GM23248 (cell line): ENCODE measurements around the gene NEK4. TPM values are rescaled to one million over a fixed set of nuclear protein-coding genes. Genes with fewer than 3 reads are reported as not detected.

Experiments
- DNase-seq: peaks from one replicate; pipeline ENCODE4 v3.0.0-alpha.2; 2015
- H2AFZ ChIP-seq: fragments of 200-600 bp; sonication (generic); 2 replicates; pipeline ENCODE4 v1.6.1; 2016; ENCODE audit warnings: antibody characterized with exemption
- H3F3A ChIP-seq: fragments of 200-600 bp; sonication (generic); 2 replicates; pipeline ENCODE4 v1.6.1; 2016; ENCODE audit warnings: mild to moderate bottlenecking, antibody characterized with exemption, mixed run types; ENCODE audit not compliant: insufficient read depth
- H3K27ac ChIP-seq: fragments of 200-600 bp; sonication (generic); 2 replicates; pipeline ENCODE4 v1.5.1; 2016; ENCODE audit warnings: mild to moderate bottlenecking
- H3K27me3 ChIP-seq: fragments of 200-600 bp; sonication (generic); replicated peaks from 2 replicates; pipeline ENCODE4 v1.6.1; 2016; ENCODE audit warnings: mild to moderate bottlenecking; ENCODE audit not compliant: insufficient read depth
- H3K36me3 ChIP-seq: fragments of 200-600 bp; sonication (generic); 2 replicates; pipeline ENCODE4 v1.6.1; 2016; ENCODE audit warnings: low read depth, mild to moderate bottlenecking
- H3K4me1 ChIP-seq: fragments of 200-600 bp; sonication (generic); 2 replicates; pipeline ENCODE4 v1.6.1; 2016; ENCODE audit warnings: mild to moderate bottlenecking; ENCODE audit not compliant: insufficient read depth
- H3K4me2 ChIP-seq: fragments of 200-600 bp; sonication (generic); one replicate; pipeline ENCODE4 v1.6.1; 2016; ENCODE audit warnings: mild to moderate bottlenecking; ENCODE audit not compliant: unreplicated experiment
- H3K4me3 ChIP-seq: fragments of 200-600 bp; sonication (generic); 2 replicates; pipeline ENCODE4 v1.5.1; 2016; ENCODE audit warnings: mild to moderate bottlenecking
- H3K79me2 ChIP-seq: fragments of 200-600 bp; sonication (generic); 2 replicates; pipeline ENCODE4 v1.6.1; 2016; ENCODE audit warnings: mild to moderate bottlenecking; ENCODE audit not compliant: insufficient read depth
- H3K9ac ChIP-seq: fragments of 200-600 bp; sonication (generic); 2 replicates; pipeline ENCODE4 v1.6.1; 2016; ENCODE audit warnings: mild to moderate bottlenecking
- H3K9me2 ChIP-seq: fragments of 200-600 bp; sonication (generic); 2 replicates; pipeline ENCODE4 v1.6.1; 2016; ENCODE audit warnings: mixed run types, mild to moderate bottlenecking, moderate library complexity; ENCODE audit not compliant: insufficient read depth
- H3K9me3 ChIP-seq: fragments of 200-600 bp; sonication (generic); one replicate; pipeline ENCODE4 v1.6.1; 2017; ENCODE audit warnings: low read depth
- H4K20me1 ChIP-seq: fragments of 200-600 bp; sonication (generic); 2 replicates; pipeline ENCODE4 v1.6.0; 2016; ENCODE audit not compliant: insufficient read depth
- EZH2 ChIP-seq: fragments of 200-600 bp; sonication (generic); IDR thresholded peaks from 2 replicates; pipeline ENCODE4 v1.6.1; 2018; ENCODE audit warnings: antibody characterized with exemption, mild to moderate bottlenecking; ENCODE audit not compliant: insufficient read depth, poor library complexity, severe bottlenecking
- EZH2phosphoT487 ChIP-seq: fragments of 200-600 bp; sonication (generic); IDR thresholded peaks from 2 replicates; pipeline ENCODE4 v1.6.1; 2018; ENCODE audit warnings: antibody characterized with exemption, moderate library complexity, mild to moderate bottlenecking, low read depth; ENCODE audit not compliant: insufficient read depth
- WGBS, 2 experiments: methylation state at CpG; one replicate each; pipeline ENCODE4 v1.1.6; 2015 to 2017; ENCODE audit warnings: low lambda C conversion rate in 2 of 2, low coverage in 1 of 2; ENCODE audit errors: missing lambda C conversion rate in 2 of 2; 5-methylcytosine and 5-hydroxymethylcytosine counted together
- in situ Hi-C: fragments of 300-500 bp; cut with MboI; formaldehyde crosslinking; loops from 2 replicates; pipeline ENCODE4 v1.15.0; 2020
- polyA plus RNA-seq: library from polyadenylated mRNA; unstranded; fragments of >200 nt; fragmentation: Nextera tagmentation; extraction: Ambion mirVana; gene quantifications from 2 replicates; pipeline ENCODE4 v1.2.1, GENCODE V29; 2016
- total RNA-seq: library from RNA; depleted of rRNA; stranded (reverse); fragments of >200 nt; shearing (Covaris generic); gene quantifications from 2 replicates; pipeline ENCODE4 v1.2.3, GENCODE V29; 2014

The NEK4 gene
- total and polyA plus RNA-seq, 2 experiments from 2014 or later, result 8.4 to 15.8 TPM

DNA sequence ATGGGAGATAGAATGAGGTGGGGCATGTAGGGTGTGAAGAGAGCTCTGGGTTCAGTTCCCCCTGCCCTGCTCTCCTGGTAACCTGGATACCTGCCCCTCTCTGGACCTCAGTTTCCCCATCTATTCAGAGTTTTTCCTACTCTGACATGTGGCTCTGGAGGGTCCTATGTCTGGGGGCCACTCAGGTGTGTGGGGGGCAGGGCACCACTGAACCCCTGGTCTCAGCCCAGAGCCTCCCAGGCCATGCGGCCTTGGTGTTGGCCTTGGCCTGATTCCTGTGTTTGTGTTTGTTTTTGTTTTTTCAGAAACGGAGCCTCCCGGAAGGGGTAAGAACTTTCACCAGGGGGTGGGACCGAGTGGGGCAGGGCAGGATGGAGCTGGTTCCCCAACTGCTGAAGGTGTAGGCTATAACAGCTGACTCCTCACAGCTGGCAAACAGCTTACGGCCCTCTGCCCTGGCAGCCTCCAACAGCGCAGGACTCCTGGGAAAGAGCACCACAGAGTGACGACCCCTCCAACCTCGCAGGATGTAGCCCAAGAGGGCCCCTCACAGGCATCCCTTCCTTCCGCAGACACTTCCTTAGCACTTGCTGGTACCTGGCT lies 24.7 kb upstream of the NEK4 start:
- no peak for DNase-seq
- Histone ChIP-seq H3K36me3 (no peaks in the 10 kb centered on the region), H3F3A (no peaks in the 10 kb centered on the region), H3K9ac (no peak overlapping the region), H4K20me1 (no peaks in the 10 kb centered on the region), H3K9me3 (no peaks in the 10 kb centered on the region), H3K4me2 (no peak overlapping the region), H3K4me1 (no peaks in the 10 kb centered on the region), H2AFZ (no peak overlapping the region), H3K27me3 (no peaks in the 10 kb centered on the region; the same call in 1 of the 2 replicates), H3K9me2 (no peaks in the 10 kb centered on the region), H3K4me3 (no peak overlapping the region), H3K27ac (no peak overlapping the region), H3K79me2 (no peaks in the 10 kb centered on the region)
- TF ChIP-seq EZH2 (no peak), EZH2phosphoT487 (no peak)
- in situ Hi-C loops, result no loop called here
- 73 to 86% methylated on average over 8 to 9 of the region's 9 CpGs for WGBS, 2 experiments

DNA sequence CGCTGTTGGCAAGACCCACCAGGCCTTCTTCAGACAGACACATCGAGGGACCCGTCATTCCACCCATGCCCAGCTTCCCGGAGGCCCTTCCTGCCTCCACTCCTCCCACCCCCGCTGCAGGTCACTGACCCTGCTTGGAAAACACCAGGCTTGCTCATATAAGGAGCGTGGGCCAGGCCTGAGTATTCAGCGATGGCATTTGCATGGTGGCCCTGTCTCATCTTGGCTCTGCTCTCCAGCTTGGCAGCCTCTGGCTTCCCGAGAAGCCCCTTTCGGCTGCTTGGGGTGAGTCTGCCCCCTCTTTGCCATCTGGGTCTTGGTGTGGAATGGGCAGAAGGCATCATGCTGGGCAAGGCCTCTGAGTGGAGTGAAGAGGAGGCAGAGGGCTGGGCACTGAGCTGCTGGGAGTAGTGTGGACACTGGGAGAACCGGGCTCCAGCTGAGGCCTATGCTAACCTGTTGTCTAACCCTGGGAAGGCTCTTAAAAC lies 23.9 kb upstream of the NEK4 start, which contains the start of gene ITIH3:
ITIH3 (plus strand) TSS at position 185 of the 488 bp plus-strand sequence; CDS start at position 193, 8 bp downstream.
- no peaks in the 10 kb centered on the region for H4K20me1 ChIP-seq

GRCh38 chr3:52793702-52794611 lies 23.2 kb upstream of the NEK4 start:
- WGBS, 2 experiments, result 69 to 72% methylated on average over 9 of the region's 9 CpGs
- no peak overlapping the region for H3K4me2 ChIP-seq
- H3K9ac ChIP-seq, result no peak overlapping the region
- no peaks in the 10 kb centered on the region for H4K20me1 ChIP-seq
- H3K27me3 ChIP-seq, result no peaks in the 10 kb centered on the region; the same call in 1 of the 2 replicates
- DNase-seq, result no peak
- H3K79me2 ChIP-seq, result no peaks in the 10 kb centered on the region
- no peak overlapping the region for H2AFZ ChIP-seq
- in situ Hi-C loops, result no loop called here
- H3K36me3 ChIP-seq, result no peaks in the 10 kb centered on the region
- H3K9me3 ChIP-seq, result no peaks in the 10 kb centered on the region
- TF ChIP-seq EZH2 (no peak), EZH2phosphoT487 (no peak)
- H3K27ac ChIP-seq, result no peak overlapping the region
- no peaks in the 10 kb centered on the region for H3K9me2 ChIP-seq
- no peak overlapping the region for H3K4me3 ChIP-seq
- no peaks in the 10 kb centered on the region for H3F3A ChIP-seq
- no peaks in the 10 kb centered on the region for H3K4me1 ChIP-seq

More for the DNA sequence above, 23.9 kb upstream of the NEK4 start, which contains the start of gene ITIH3:
- Histone ChIP-seq H3K4me3 (no peak within 1 kb of the TSS), H3K36me3 (no peaks in the 10 kb centered on the region), H3K9ac (no peak within 1 kb of the TSS), H3K79me2 (no peaks in the 10 kb centered on the region), H3K4me1 (no peaks in the 10 kb centered on the region), H3K9me2 (no peaks in the 10 kb centered on the region), H3K9me3 (no peaks in the 10 kb centered on the region), H3F3A (no peaks in the 10 kb centered on the region), H3K4me2 (no peak within 1 kb of the TSS), H3K27ac (no peak within 1 kb of the TSS), H2AFZ (no peak within 1 kb of the TSS), H3K27me3 (no peaks in the 10 kb centered on the region; the same call in 1 of the 2 replicates)
- in situ Hi-C loops, result no loop called here
- no peak for DNase-seq
- TF ChIP-seq EZH2phosphoT487 (no peak), EZH2 (no peak)
- WGBS, 2 experiments, result 73 to 81% methylated on average over 10 of the region's 10 CpGs

GRCh38 chr3:52792961-52793695 lies 22.4 kb upstream of the NEK4 start:
- WGBS, 2 experiments, result 39 to 44% methylated on average over 18 of the region's 18 CpGs
- Histone ChIP-seq H3K9me2 (no peaks in the 10 kb centered on the region), H3K27me3 (no peaks in the 10 kb centered on the region; the same call in 1 of the 2 replicates), H3K4me1 (no peaks in the 10 kb centered on the region), H3K4me2 (no peak overlapping the region), H2AFZ (no peak overlapping the region), H3K79me2 (no peaks in the 10 kb centered on the region), H3K27ac (no peak overlapping the region), H4K20me1 (no peaks in the 10 kb centered on the region), H3K9ac (no peak overlapping the region), H3F3A (no peaks in the 10 kb centered on the region), H3K36me3 (no peaks in the 10 kb centered on the region), H3K9me3 (no peaks in the 10 kb centered on the region), H3K4me3 (no peak overlapping the region)
- in situ Hi-C loops, result no loop called here
- TF ChIP-seq EZH2 (no peak), EZH2phosphoT487 (no peak)
- peak; percentile 68 for DNase-seq
